GM23338 (cell line): ENCODE data around the gene RBPJ. TPM values are rescaled to one million over a fixed set of nuclear protein-coding genes. Genes with fewer than 3 reads are reported as not detected.
A peak's percentile ranks its signal among the peaks of the same experiment; 100 is the strongest.

Experiments
- ATAC-seq: fragments of 200-7000 bp; cut with Tn5 transposase; 3 replicates; pipeline ENCODE4 v1.9.1; 2020
- DNase-seq: peaks from one replicate; pipeline ENCODE4 v3.0.0-alpha.2; 2015; ENCODE audit warnings: low spot score
- H2AFZ ChIP-seq: fragments of 200-600 bp; sonication (generic); 2 replicates; pipeline ENCODE4 v1.8.0; 2016; ENCODE audit warnings: antibody characterized with exemption, mild to moderate bottlenecking, moderate library complexity
- H3F3A ChIP-seq: fragments of 200-600 bp; sonication (generic); replicated peaks from 2 replicates; pipeline ENCODE4 v1.8.0; 2017; ENCODE audit warnings: antibody characterized with exemption, mixed run types, low read depth
- H3K27ac ChIP-seq: fragments of 200-600 bp; sonication (generic); 2 replicates; pipeline ENCODE4 v1.6.1; 2016; ENCODE audit warnings: low read depth
- H3K27me3 ChIP-seq: fragments of 200-600 bp; sonication (generic); 2 replicates; pipeline ENCODE4 v1.8.0; 2016; ENCODE audit warnings: mild to moderate bottlenecking, mixed run types, moderate library complexity; ENCODE audit not compliant: insufficient read depth
- H3K36me3 ChIP-seq: fragments of 200-600 bp; sonication (generic); 2 replicates; pipeline ENCODE4 v1.8.0; 2016; ENCODE audit warnings: mild to moderate bottlenecking; ENCODE audit not compliant: insufficient read depth
- H3K4me1 ChIP-seq: fragments of 200-600 bp; sonication (generic); 2 replicates; pipeline ENCODE4 v1.8.0; 2016; ENCODE audit warnings: mild to moderate bottlenecking, moderate library complexity; ENCODE audit not compliant: insufficient read depth
- H3K4me2 ChIP-seq: fragments of 200-600 bp; sonication (generic); 2 replicates; pipeline ENCODE4 v1.7.1; 2017; ENCODE audit warnings: mixed run types
- H3K4me3 ChIP-seq: fragments of 200-600 bp; sonication (generic); 2 replicates; pipeline ENCODE4 v1.6.1; 2016; ENCODE audit warnings: mixed run types
- H3K79me2 ChIP-seq: fragments of 200-600 bp; sonication (generic); replicated peaks from 2 replicates; pipeline ENCODE4 v1.8.0; 2017; ENCODE audit warnings: mild to moderate bottlenecking; ENCODE audit not compliant: insufficient read depth
- H3K9me2 ChIP-seq: fragments of 200-600 bp; sonication (generic); 2 replicates; pipeline ENCODE4 v1.8.0; 2017; ENCODE audit not compliant: insufficient read depth
- H4K20me1 ChIP-seq: fragments of 200-600 bp; sonication (generic); replicated peaks from 2 replicates; pipeline ENCODE4 v1.8.0; 2017; ENCODE audit warnings: mild to moderate bottlenecking; ENCODE audit not compliant: insufficient read depth
- H3K27ac Mint-ChIP-seq: 2 replicates; pipeline ENCODE4 v1.8.0; 2020; ENCODE audit warnings: inconsistent platforms, mild to moderate bottlenecking, moderate library complexity, mixed read lengths
- H3K27me3 Mint-ChIP-seq: 3 replicates; pipeline ENCODE4 v1.8.0; 2022; ENCODE audit warnings: low read depth, mild to moderate bottlenecking, moderate library complexity, mixed read lengths, inconsistent platforms; ENCODE audit not compliant: insufficient read depth, poor library complexity
- H3K36me3 Mint-ChIP-seq: 3 replicates; pipeline ENCODE4 v1.8.0; 2021; ENCODE audit warnings: low read depth, mild to moderate bottlenecking, inconsistent platforms, moderate library complexity, mixed read lengths
- H3K4me1 Mint-ChIP-seq: 3 replicates; pipeline ENCODE4 v1.8.0; 2020; ENCODE audit warnings: mild to moderate bottlenecking, inconsistent platforms, mixed read lengths
- H3K4me3 Mint-ChIP-seq: 3 replicates; pipeline ENCODE4 v1.8.0; 2021; ENCODE audit warnings: moderate library complexity, mild to moderate bottlenecking, inconsistent platforms, mixed read lengths
- H3K9me3 Mint-ChIP-seq: 3 replicates; pipeline ENCODE4 v1.8.0; 2020; ENCODE audit warnings: moderate library complexity, mild to moderate bottlenecking, inconsistent platforms, mixed read lengths
- CREB1 ChIP-seq: fragments of 250-450 bp; sonication (Bioruptor Pico); IDR thresholded peaks from 2 replicates; pipeline ENCODE4 v1.5.0; 2020; ENCODE audit warnings: low read depth, mild to moderate bottlenecking, moderate library complexity
- EZH2 ChIP-seq: fragments of 200-600 bp; sonication (generic); IDR thresholded peaks from one replicate; pipeline ENCODE4 v1.8.0; 2017; ENCODE audit warnings: antibody characterized with exemption, mild to moderate bottlenecking, low read depth; ENCODE audit not compliant: unreplicated experiment
- JUNB ChIP-seq: IDR thresholded peaks from one replicate; pipeline ENCODE4 v1.6.1; 2016; ENCODE audit warnings: antibody characterized with exemption; ENCODE audit not compliant: unreplicated experiment
- POLR2AphosphoS5 ChIP-seq: IDR thresholded peaks from 2 replicates; pipeline ENCODE4 v1.6.1; 2016; ENCODE audit warnings: antibody characterized with exemption, low read depth
- STAT1 ChIP-seq: IDR thresholded peaks from one replicate; pipeline ENCODE4 v1.6.1; 2016; ENCODE audit warnings: antibody characterized with exemption; ENCODE audit not compliant: unreplicated experiment
- ZNF114 ChIP-seq: fragments of 250-450 bp; sonication (Bioruptor Pico); IDR thresholded peaks from 2 replicates; pipeline ENCODE4 v1.5.0; 2020; ENCODE audit warnings: mild to moderate bottlenecking, moderate library complexity
- ZNF331 ChIP-seq: fragments of 250-450 bp; sonication (Bioruptor Pico); IDR thresholded peaks from 2 replicates; pipeline ENCODE4 v1.5.0; 2020; ENCODE audit warnings: low read depth, mild to moderate bottlenecking, moderate library complexity
- long read RNA-seq: library from polyadenylated mRNA; unstranded; transcript quantifications from one replicate; pipeline ENCODE4 v2.0.0, GENCODE V29; 2020; ENCODE audit not compliant: unreplicated experiment
- polyA plus RNA-seq: library from polyadenylated mRNA; unstranded; fragments of >200 nt; fragmentation: Nextera tagmentation; extraction: Ambion mirVana; gene quantifications from 2 replicates; pipeline ENCODE4 v1.2.1, GENCODE V29; 2016
- total RNA-seq: library from RNA; depleted of rRNA; stranded (reverse); fragments of >200 nt; shearing (Covaris generic); gene quantifications from 2 replicates; pipeline ENCODE4 v1.2.3, GENCODE V29; 2014; rRNA removed
- TF ChIP-seq, protein P1 (sequence below): IDR thresholded peaks from 2 replicates; pipeline ENCODE4 v1.6.1; 2016; ENCODE audit warnings: antibody characterized with exemption
- TF ChIP-seq, protein P2 (sequence below): fragments of 250-450 bp; sonication (Bioruptor Pico); IDR thresholded peaks from 2 replicates; pipeline ENCODE4 v1.5.0; 2020; ENCODE audit warnings: mild to moderate bottlenecking, moderate library complexity

The RBPJ gene
- total RNA-seq (205 and 212 TPM in 2 replicates), polyA plus RNA-seq (457 and 461 TPM in 2 replicates)
- long read RNA-seq, full-length matches to known transcripts = 38 of 91 reads
- long read RNA-seq, partial matches to known transcripts = 42 of 91 reads
- long read RNA-seq, other reads (novel, unspliced or antisense) = 11 of 91 reads

DNA sequence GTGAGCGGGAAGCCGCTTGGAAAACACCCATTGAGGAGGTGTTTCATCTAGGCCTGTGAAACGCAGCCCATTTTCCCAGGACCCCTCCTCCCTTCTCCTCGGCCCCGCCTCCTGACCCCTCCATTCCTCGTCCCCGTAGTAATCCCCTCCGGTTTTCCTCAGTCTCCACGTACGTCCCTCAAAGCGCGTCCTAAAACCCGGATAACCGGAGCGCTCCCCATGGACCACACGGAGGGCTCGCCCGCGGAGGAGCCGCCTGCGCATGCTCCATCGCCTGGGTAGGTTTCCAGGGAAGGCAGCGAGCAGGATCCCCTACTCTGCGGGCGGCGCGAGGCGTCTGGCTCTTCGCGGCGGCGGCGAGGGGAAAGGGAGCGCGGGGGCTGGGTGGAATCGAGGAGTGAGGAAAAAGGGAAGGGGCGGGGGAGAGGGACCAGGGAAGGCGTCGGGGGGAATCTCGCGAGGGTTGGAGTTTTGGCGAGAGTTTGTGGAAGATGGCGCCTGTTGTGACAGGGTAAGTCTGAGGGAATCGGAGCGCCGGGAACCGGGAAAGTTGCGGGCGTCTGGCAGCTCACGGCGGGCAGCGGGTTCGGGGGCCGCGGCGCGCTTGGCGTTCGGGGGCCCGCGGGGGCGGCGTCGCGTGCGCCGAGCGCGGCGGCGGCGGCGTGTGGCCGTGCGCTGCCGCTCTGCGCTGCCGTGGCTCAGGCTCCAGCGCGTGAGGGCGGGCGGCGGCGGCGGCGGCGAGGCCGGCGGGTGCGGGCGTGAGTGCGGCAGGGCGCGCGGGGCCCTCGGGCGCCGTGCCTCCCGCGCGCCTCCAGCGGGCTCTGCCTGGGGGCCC lies at the start of gene RBPJ:
RBPJ (plus strand) TSS at position 477 of the 835 bp plus-strand sequence; CDS start at position 492, 15 bp downstream.
- ATAC-seq (peak; percentile 63), DNase-seq (peak; percentile 99)
- peaks cover 52% of the 10 kb centered on the region for H3K79me2 ChIP-seq
- H3K27me3 Mint-ChIP-seq = peaks cover 12% of the 10 kb centered on the region
- peaks cover 13% of the 10 kb centered on the region for H3K9me3 Mint-ChIP-seq
- H3K4me1 ChIP-seq = peaks cover 38% of the 10 kb centered on the region
- H3F3A ChIP-seq = peaks cover 18% of the 10 kb centered on the region
- peak within 1 kb of the TSS; percentile 94 for H3K4me2 ChIP-seq
- H2AFZ ChIP-seq = peak within 1 kb of the TSS; percentile 82; the same call in 1 of the 2 replicates
- TF ChIP-seq, protein P1, sequence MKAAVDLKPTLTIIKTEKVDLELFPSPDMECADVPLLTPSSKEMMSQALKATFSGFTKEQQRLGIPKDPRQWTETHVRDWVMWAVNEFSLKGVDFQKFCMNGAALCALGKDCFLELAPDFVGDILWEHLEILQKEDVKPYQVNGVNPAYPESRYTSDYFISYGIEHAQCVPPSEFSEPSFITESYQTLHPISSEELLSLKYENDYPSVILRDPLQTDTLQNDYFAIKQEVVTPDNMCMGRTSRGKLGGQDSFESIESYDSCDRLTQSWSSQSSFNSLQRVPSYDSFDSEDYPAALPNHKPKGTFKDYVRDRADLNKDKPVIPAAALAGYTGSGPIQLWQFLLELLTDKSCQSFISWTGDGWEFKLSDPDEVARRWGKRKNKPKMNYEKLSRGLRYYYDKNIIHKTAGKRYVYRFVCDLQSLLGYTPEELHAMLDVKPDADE = no peak
- TF ChIP-seq JUNB = no peak
- TF ChIP-seq EZH2 = no peak
- peak; percentile 82 for TF ChIP-seq POLR2AphosphoS5
- TF ChIP-seq CREB1 (CRISPR knock-in tag) = peak; percentile 76
- TF ChIP-seq STAT1 = no peak
- TF ChIP-seq, protein P2, sequence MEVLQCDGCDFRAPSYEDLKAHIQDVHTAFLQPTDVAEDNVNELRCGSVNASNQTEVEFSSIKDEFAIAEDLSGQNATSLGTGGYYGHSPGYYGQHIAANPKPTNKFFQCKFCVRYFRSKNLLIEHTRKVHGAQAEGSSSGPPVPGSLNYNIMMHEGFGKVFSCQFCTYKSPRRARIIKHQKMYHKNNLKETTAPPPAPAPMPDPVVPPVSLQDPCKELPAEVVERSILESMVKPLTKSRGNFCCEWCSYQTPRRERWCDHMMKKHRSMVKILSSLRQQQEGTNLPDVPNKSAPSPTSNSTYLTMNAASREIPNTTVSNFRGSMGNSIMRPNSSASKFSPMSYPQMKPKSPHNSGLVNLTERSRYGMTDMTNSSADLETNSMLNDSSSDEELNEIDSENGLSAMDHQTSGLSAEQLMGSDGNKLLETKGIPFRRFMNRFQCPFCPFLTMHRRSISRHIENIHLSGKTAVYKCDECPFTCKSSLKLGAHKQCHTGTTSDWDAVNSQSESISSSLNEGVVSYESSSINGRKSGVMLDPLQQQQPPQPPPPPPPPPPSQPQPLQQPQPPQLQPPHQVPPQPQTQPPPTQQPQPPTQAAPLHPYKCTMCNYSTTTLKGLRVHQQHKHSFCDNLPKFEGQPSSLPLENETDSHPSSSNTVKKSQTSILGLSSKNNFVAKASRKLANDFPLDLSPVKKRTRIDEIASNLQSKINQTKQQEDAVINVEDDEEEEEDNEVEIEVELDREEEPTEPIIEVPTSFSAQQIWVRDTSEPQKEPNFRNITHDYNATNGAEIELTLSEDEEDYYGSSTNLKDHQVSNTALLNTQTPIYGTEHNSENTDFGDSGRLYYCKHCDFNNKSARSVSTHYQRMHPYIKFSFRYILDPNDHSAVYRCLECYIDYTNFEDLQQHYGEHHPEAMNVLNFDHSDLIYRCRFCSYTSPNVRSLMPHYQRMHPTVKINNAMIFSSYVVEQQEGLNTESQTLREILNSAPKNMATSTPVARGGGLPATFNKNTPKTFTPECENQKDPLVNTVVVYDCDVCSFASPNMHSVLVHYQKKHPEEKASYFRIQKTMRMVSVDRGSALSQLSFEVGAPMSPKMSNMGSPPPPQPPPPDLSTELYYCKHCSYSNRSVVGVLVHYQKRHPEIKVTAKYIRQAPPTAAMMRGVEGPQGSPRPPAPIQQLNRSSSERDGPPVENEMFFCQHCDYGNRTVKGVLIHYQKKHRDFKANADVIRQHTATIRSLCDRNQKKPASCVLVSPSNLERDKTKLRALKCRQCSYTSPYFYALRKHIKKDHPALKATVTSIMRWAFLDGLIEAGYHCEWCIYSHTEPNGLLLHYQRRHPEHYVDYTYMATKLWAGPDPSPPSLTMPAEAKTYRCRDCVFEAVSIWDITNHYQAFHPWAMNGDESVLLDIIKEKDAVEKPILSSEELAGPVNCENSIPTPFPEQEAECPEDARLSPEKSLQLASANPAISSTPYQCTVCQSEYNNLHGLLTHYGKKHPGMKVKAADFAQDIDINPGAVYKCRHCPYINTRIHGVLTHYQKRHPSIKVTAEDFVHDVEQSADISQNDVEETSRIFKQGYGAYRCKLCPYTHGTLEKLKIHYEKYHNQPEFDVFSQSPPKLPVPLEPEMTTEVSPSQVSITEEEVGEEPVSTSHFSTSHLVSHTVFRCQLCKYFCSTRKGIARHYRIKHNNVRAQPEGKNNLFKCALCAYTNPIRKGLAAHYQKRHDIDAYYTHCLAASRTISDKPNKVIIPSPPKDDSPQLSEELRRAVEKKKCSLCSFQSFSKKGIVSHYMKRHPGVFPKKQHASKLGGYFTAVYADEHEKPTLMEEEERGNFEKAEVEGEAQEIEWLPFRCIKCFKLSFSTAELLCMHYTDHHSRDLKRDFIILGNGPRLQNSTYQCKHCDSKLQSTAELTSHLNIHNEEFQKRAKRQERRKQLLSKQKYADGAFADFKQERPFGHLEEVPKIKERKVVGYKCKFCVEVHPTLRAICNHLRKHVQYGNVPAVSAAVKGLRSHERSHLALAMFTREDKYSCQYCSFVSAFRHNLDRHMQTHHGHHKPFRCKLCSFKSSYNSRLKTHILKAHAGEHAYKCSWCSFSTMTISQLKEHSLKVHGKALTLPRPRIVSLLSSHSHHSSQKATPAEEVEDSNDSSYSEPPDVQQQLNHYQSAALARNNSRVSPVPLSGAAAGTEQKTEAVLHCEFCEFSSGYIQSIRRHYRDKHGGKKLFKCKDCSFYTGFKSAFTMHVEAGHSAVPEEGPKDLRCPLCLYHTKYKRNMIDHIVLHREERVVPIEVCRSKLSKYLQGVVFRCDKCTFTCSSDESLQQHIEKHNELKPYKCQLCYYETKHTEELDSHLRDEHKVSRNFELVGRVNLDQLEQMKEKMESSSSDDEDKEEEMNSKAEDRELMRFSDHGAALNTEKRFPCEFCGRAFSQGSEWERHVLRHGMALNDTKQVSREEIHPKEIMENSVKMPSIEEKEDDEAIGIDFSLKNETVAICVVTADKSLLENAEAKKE (CRISPR knock-in tag) = no peak
- peak; percentile 75; the same call in 1 of the 2 replicates for TF ChIP-seq ZNF114 (CRISPR knock-in tag)
- TF ChIP-seq ZNF331 (CRISPR knock-in tag) = no peak
- H3K36me3 Mint-ChIP-seq = peaks cover 15% of the 10 kb centered on the region
- peak within 1 kb of the TSS; percentile 100 for H3K27ac ChIP-seq
- peaks cover 30% of the 10 kb centered on the region for H3K4me1 Mint-ChIP-seq
- H4K20me1 ChIP-seq = peaks cover 29% of the 10 kb centered on the region
- H3K36me3 ChIP-seq = no peaks in the 10 kb centered on the region
- peak within 1 kb of the TSS; percentile 94 for H3K4me3 ChIP-seq
- no peaks in the 10 kb centered on the region for H3K27me3 ChIP-seq
- H3K4me3 Mint-ChIP-seq = peak within 1 kb of the TSS; percentile 97
- peak within 1 kb of the TSS; percentile 97 for H3K27ac Mint-ChIP-seq
- no peaks in the 10 kb centered on the region for H3K9me2 ChIP-seq
